IMR-90 (cell line): ENCODE results near the gene SSC4D. TPM values are rescaled to one million over a fixed set of nuclear protein-coding genes. Genes with fewer than 3 reads are reported as not detected.

Experiments
- ATAC-seq: fragments of 200-7000 bp; cut with Tn5 transposase; 2 replicates; pipeline ENCODE4 v1.9.1; 2020; ENCODE audit warnings: low read depth, mild to moderate bottlenecking, moderate library complexity
- BruUV-seq: library from RNA; stranded (reverse); fragments of 400-500 nt; replicated peaks from 2 replicates; lab custom pipeline; 2021; lab: Mats Ljungman, UMichigan
- CTCF ChIA-PET: fragments of 300-600 bp; formaldehyde crosslinking; extraction: SDS; loops from one replicate; lab custom pipeline; 2021; ENCODE audit warnings: antibody characterized with exemption; lab: Yijun Ruan, JAX
- POLR2A ChIA-PET: fragments of 300-600 bp; sonication (Branson Sonifier 250); formaldehyde crosslinking; loops from one replicate; lab custom pipeline; 2022; ENCODE audit warnings: antibody characterized with exemption; ENCODE audit not compliant: unreplicated experiment; lab: Charles Lee
- DNase-seq: peaks from one replicate; pipeline ENCODE4 v3.0.0; 2013
- H2AFZ ChIP-seq: replicated peaks from 2 replicates; pipeline ENCODE3; 2013; ENCODE audit warnings: low read length, mild to moderate bottlenecking; ENCODE audit not compliant: poor library complexity
- H2AK5ac ChIP-seq: 2 replicates; pipeline ENCODE4 v1.6.1; 2013; ENCODE audit warnings: low read depth, low read length, inconsistent platforms
- H2AK9ac ChIP-seq: replicated peaks from 2 replicates; pipeline ENCODE3; 2013; ENCODE audit warnings: mild to moderate bottlenecking, low read depth, low read length, moderate library complexity; ENCODE audit not compliant: poor library complexity
- H2BK120ac ChIP-seq: 2 replicates; pipeline ENCODE4 v1.6.1; 2013; ENCODE audit warnings: low read depth, low read length, inconsistent platforms
- H2BK15ac ChIP-seq: 3 replicates; pipeline ENCODE4 v1.6.1; 2013; ENCODE audit warnings: low read depth, low read length, inconsistent platforms
- H2BK20ac ChIP-seq: 2 replicates; pipeline ENCODE4 v1.6.1; 2013; ENCODE audit warnings: low read depth, mild to moderate bottlenecking, inconsistent platforms, low read length, moderate library complexity
- H2BK5ac ChIP-seq: 2 replicates; pipeline ENCODE4 v1.6.1; 2013; ENCODE audit warnings: mild to moderate bottlenecking, low read depth, low read length, inconsistent platforms; ENCODE audit not compliant: poor library complexity, severe bottlenecking
- H3K14ac ChIP-seq: replicated peaks from 2 replicates; pipeline ENCODE4 v1.6.1; 2013; ENCODE audit warnings: low read depth, low read length, inconsistent platforms
- H3K18ac ChIP-seq: 2 replicates; pipeline ENCODE4 v1.6.1; 2013; ENCODE audit warnings: low read depth, low read length, control low read depth
- H3K23ac ChIP-seq: 2 replicates; pipeline ENCODE4 v1.6.1; 2013; ENCODE audit warnings: low read depth, low read length, inconsistent platforms
- H3K27ac ChIP-seq: 2 replicates; pipeline ENCODE4 v1.5.1; 2013; ENCODE audit warnings: mild to moderate bottlenecking, control low read depth, low read length; ENCODE audit not compliant: insufficient read depth
- H3K27me3 ChIP-seq: 2 replicates; pipeline ENCODE4 v1.6.1; 2013; ENCODE audit warnings: low read length; ENCODE audit not compliant: control insufficient read depth, insufficient read depth
- H3K36me3 ChIP-seq: 2 replicates; pipeline ENCODE4 v1.6.1; 2013; ENCODE audit warnings: low read length, mixed read lengths; ENCODE audit not compliant: control insufficient read depth, insufficient read depth
- H3K4ac ChIP-seq: 2 replicates; pipeline ENCODE4 v1.6.1; 2013; ENCODE audit warnings: low read depth, low read length, inconsistent platforms
- H3K4me1 ChIP-seq: 2 replicates; pipeline ENCODE4 v1.6.1; 2013; ENCODE audit warnings: low read length, mixed read lengths; ENCODE audit not compliant: control insufficient read depth, insufficient read depth
- H3K4me2 ChIP-seq: 2 replicates; pipeline ENCODE4 v1.6.1; 2013; ENCODE audit warnings: low read depth, mild to moderate bottlenecking, control low read depth, low read length, moderate library complexity
- H3K4me3 ChIP-seq: 2 replicates; pipeline ENCODE4 v1.5.1; 2013; ENCODE audit warnings: low read depth, mild to moderate bottlenecking, control low read depth, low read length, moderate library complexity; ENCODE audit not compliant: insufficient read depth
- H3K56ac ChIP-seq: 2 replicates; pipeline ENCODE4 v1.6.1; 2013; ENCODE audit warnings: low read length, inconsistent platforms; ENCODE audit not compliant: insufficient read depth; ENCODE audit errors: extremely low read depth
- H3K79me1 ChIP-seq, 2 experiments: 2 replicates each; pipeline ENCODE4 v1.6.1; 2013; ENCODE audit warnings: low read length in 2 of 2, inconsistent platforms in 1 of 2, low read depth in 1 of 2
- H3K9ac ChIP-seq: 2 replicates; pipeline ENCODE4 v1.6.1; 2013; ENCODE audit warnings: low read depth, low read length, control low read depth
- H3K9me1 ChIP-seq: 2 replicates; pipeline ENCODE4 v1.6.1; 2013; ENCODE audit warnings: low read length, inconsistent platforms; ENCODE audit not compliant: insufficient read depth
- H3K9me3 ChIP-seq: 2 replicates; pipeline ENCODE4 v1.6.1; 2013; ENCODE audit warnings: low read length; ENCODE audit not compliant: control insufficient read depth, insufficient read depth
- H4K20me1 ChIP-seq: 2 replicates; pipeline ENCODE4 v1.6.1; 2013; ENCODE audit warnings: low read length, inconsistent platforms; ENCODE audit not compliant: insufficient read depth
- H4K5ac ChIP-seq: 2 replicates; pipeline ENCODE4 v1.6.1; 2013; ENCODE audit warnings: mild to moderate bottlenecking, low read depth, low read length, control low read depth
- H4K8ac ChIP-seq, 2 experiments: 2 replicates each; pipeline ENCODE4 v1.6.1; 2013; ENCODE audit warnings: low read depth in 2 of 2, low read length in 2 of 2, control low read depth in 1 of 2, inconsistent platforms in 1 of 2
- H4K91ac ChIP-seq: 2 replicates; pipeline ENCODE4 v1.6.1; 2013; ENCODE audit warnings: low read depth, low read length, inconsistent platforms; ENCODE audit not compliant: insufficient read depth
- CEBPB ChIP-seq: IDR thresholded peaks from 2 replicates; pipeline ENCODE4 v1.6.1; 2012; ENCODE audit warnings: low read depth, low read length, improper control_type of control experiment
- NFE2L2 ChIP-seq: fragments of 150-350 bp; IDR thresholded peaks from 2 replicates; pipeline ENCODE4 v1.6.1; 2016; ENCODE audit warnings: low read depth, mild to moderate bottlenecking, low read length
- WGBS, 2 experiments: methylation state at CpG; one replicate each; pipeline versions ENCODE4 v1.1.5 to v1.1.7; 2013; ENCODE audit warnings: missing lambda C conversion rate in 2 of 2; ENCODE audit not compliant: insufficient read length in 1 of 2; ENCODE audit errors: extremely low coverage in 2 of 2; 5-methylcytosine and 5-hydroxymethylcytosine counted together
- dilution Hi-C: fragments of 300-500 bp; cut with HindIII; formaldehyde crosslinking; loops from one replicate; pipeline ENCODE4 v1.14.3; 2018; ENCODE audit warnings: low sequenced_read_pairs; ENCODE audit not compliant: unreplicated experiment
- in situ Hi-C: fragments of 300-500 bp; cut with MboI; formaldehyde crosslinking; loops from 3 replicates; pipeline ENCODE4 v1.14.3; 2019; ENCODE audit warnings: low sequenced_read_pairs, inconsistent platforms, mixed read lengths
- intact Hi-C: fragments of 100-400 bp; cut with micrococcal nuclease; formaldehyde crosslinking; loops from 2 replicates; pipeline ENCODE4 v1.10.0; 2022
- polyA plus RNA-seq, 3 experiments: library from polyadenylated mRNA; depleted of rRNA; stranded (reverse); fragments of >200 nt; gene quantifications; 2 replicates each; pipeline ENCODE4 v1.2.3, GENCODE V29; 2012; ENCODE audit warnings: low replicate concordance in 1 of 3
- total RNA-seq: library from RNA; depleted of rRNA; stranded (reverse); fragments of >200 nt; gene quantifications from 2 replicates; pipeline ENCODE4 v1.2.3, GENCODE V29; 2012

Gene SSC4D
- total and polyA plus RNA-seq, 2 of the 4 experiments (the other 2 are of a cell fraction), result 0.36 to 0.70 TPM

- Histone ChIP-seq H3K14ac (no peak overlapping the region), H2BK20ac (no peak overlapping the region), H2BK15ac (no peak overlapping the region), H3K56ac (no peak overlapping the region), H2BK5ac (no peak overlapping the region), H4K91ac (no peak overlapping the region), H3K27me3 (peaks cover 7% of the 10 kb centered on the region), H2BK120ac (no peak overlapping the region), H2AK9ac (no peak overlapping the region), H4K20me1 (no peaks in the 10 kb centered on the region), H3K4me3 (no peak overlapping the region), H3K27ac (no peak overlapping the region), H3K4ac (no peak overlapping the region), H3K9ac (no peak overlapping the region), H3K18ac (no peak overlapping the region), H2AFZ (no peak overlapping the region), H3K36me3 (no peaks in the 10 kb centered on the region), H3K79me1 (no peaks in the 10 kb centered on the region), H3K23ac (no peak overlapping the region), H3K4me2 (no peak overlapping the region), H4K8ac (no peak overlapping the region), H3K4me1 (no peaks in the 10 kb centered on the region), H2AK5ac (no peak overlapping the region), H3K9me1 (no peaks in the 10 kb centered on the region), H3K9me3 (no peaks in the 10 kb centered on the region), H4K5ac (no peak overlapping the region)
- in situ Hi-C loops (no loop called here), dilution Hi-C loops (no loop called here), intact Hi-C loops (no loop called here)
- no CpG with 5 or more reads among the region's 5 CpGs for WGBS, 2 experiments
- POLR2A ChIA-PET, result no interaction called here
- ATAC-seq (no peak), DNase-seq (no peak)
- no peak for TF ChIP-seq NFE2L2
- peak; percentile 13; the same call in 1 of the 2 replicates for TF ChIP-seq CEBPB
- BruUV-seq, result no TSS peak
- CTCF ChIA-PET, result no interaction called here
Observed at GRCh38 chr7:76412249-76412648, 2.8 kb upstream of the SSC4D start.
